Transverse colon (tissue), 4 donors: Measurements from ENCODE around the gene LRRK2.

Source experiments
- CTCF ChIP-seq, 5 experiments: fragments of 200-600 bp in 3 of 5; fragments of 450-650 bp in 2 of 5; sonication (generic) in 3 of 5; IDR thresholded peaks; 1 replicate in 2 of 5; 2 replicates in 3 of 5; pipeline ENCODE4 v1.5.1; 2016 to 2017; ENCODE audit warnings: antibody characterized with exemption in 5 of 5, inconsistent platforms in 3 of 5, mild to moderate bottlenecking in 2 of 5, moderate library complexity in 1 of 5
- EP300 ChIP-seq: sonication (generic); formaldehyde crosslinking; IDR thresholded peaks from one replicate; pipeline ENCODE4 v1.6.1; 2017; ENCODE audit warnings: antibody characterized with exemption, low read depth
- POLR2A ChIP-seq: fragments of 450-650 bp; IDR thresholded peaks from one replicate; pipeline ENCODE4 v1.6.1; 2016; ENCODE audit warnings: antibody characterized with exemption, mild to moderate bottlenecking, moderate library complexity
- POLR2AphosphoS5 ChIP-seq, 3 donors: sonication (generic); formaldehyde crosslinking; IDR thresholded peaks; one replicate each; pipeline ENCODE4 v1.6.1; 2016; ENCODE audit warnings: antibody characterized with exemption in 3 of 3

DNA sequence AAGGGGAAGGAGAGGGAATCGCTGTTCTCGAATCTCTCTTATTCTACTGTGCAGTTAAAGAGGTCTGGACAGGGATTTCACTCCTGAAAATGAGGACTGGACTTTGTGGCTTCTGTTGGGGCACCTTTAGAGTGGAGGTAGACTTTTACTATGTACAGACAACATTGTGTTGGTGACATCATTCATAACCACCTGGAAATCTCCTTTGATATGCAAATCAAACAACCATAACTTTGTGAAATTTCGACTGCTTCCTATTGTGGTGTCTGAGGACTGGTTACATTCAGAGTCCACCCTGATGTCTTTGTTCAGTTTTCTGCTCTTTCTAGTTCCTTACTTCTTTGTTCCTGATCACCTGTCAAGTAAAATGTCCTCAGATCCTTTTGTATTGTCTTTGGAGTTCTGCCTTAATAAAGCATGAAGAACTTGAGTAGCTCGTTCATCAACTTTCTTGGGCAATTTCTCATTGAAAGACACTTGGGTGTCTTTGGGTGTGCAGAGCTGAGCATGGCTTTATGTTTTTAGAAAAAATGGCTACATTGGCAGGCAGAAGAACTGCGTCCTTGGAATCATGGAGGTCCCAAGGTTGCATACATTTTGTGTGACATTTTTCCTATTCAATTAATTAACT, 29.8 kb downstream of the LRRK2 start:
- no peak for TF ChIP-seq POLR2A
- TF ChIP-seq CTCF (IDR thresholded peaks at IDR 0.05), result no peak
- TF ChIP-seq POLR2AphosphoS5 (IDR thresholded peaks at IDR 0.05), result no peak
- no peak for TF ChIP-seq EP300
